ENCODE measurements around the gene THUMPD3.

The THUMPD3 gene

DNA sequence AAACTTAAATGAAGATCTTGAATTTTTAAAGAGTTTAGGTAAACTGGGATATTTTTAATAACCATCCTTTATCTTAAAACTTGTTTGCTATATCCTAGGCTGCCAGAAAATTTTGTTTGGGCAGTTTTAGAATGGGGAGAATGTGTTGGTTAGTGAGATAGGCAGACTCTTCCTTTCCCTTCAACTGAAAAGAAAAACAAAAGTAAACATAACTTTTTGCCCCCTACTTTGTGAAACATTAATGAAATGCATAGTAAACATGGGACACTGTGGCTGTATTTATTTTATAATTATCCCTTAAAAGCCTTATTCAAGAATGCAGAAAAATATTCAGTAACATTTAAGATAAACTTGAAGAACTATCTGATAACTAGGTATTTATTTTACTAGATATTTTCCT, 65.6 kb downstream of the THUMPD3 start:
- Histone ChIP-seq H3K9me3 (ENCODE audit: insufficient read depth, low read depth, low read length) (no peaks in the 10 kb centered on the region), H3K27ac (ENCODE audit: low read depth, low read length) (no peak overlapping the region), H3K4me3 (ENCODE audit: low read length) (no peak overlapping the region), H3K4me1 (ENCODE audit: insufficient read depth, low read length) (no peaks in the 10 kb centered on the region), H3K9ac (ENCODE audit: low read depth, low read length) (no peak overlapping the region), H3K27me3 (ENCODE audit: insufficient read depth, low read length) (no peaks in the 10 kb centered on the region), H3K36me3 (ENCODE audit: insufficient read depth, low read length) (peaks cover 98% of the 10 kb centered on the region)

DNA sequence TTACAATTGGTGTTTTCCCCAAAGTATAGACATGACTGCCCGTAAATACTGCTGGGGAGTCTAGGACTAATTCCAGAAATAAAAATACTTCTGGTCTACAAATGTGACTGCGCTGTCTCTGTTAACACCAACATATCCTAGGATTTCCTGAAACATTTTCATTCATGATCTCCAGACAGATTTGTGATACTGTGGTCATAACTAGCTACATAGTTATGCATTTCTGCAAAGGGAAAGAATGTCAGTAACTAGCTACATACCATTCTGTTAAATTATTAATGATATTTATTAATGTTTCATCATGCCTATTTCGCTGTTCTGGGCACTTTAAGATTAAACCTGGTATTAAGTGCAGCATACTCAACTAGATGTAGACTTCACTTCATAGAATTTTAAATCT, 67.9 kb downstream of the THUMPD3 start:
- H3K4me3 ChIP-seq (ENCODE audit: low read length): no peak overlapping the region
- no peak overlapping the region for H3K27ac ChIP-seq (ENCODE audit: low read depth, low read length)
- WGBS: 99% methylated on average over 3 of the region's 3 CpGs
- H3K36me3 ChIP-seq (ENCODE audit: insufficient read depth, low read length): peaks cover 100% of the 10 kb centered on the region
- no peaks in the 10 kb centered on the region for H3K4me1 ChIP-seq (ENCODE audit: insufficient read depth, low read length)
- H3K9me3 ChIP-seq (ENCODE audit: insufficient read depth, low read depth, low read length): no peaks in the 10 kb centered on the region
- no peak overlapping the region for H3K9ac ChIP-seq (ENCODE audit: low read depth, low read length)
- no peaks in the 10 kb centered on the region for H3K27me3 ChIP-seq (ENCODE audit: insufficient read depth, low read length)

DNA sequence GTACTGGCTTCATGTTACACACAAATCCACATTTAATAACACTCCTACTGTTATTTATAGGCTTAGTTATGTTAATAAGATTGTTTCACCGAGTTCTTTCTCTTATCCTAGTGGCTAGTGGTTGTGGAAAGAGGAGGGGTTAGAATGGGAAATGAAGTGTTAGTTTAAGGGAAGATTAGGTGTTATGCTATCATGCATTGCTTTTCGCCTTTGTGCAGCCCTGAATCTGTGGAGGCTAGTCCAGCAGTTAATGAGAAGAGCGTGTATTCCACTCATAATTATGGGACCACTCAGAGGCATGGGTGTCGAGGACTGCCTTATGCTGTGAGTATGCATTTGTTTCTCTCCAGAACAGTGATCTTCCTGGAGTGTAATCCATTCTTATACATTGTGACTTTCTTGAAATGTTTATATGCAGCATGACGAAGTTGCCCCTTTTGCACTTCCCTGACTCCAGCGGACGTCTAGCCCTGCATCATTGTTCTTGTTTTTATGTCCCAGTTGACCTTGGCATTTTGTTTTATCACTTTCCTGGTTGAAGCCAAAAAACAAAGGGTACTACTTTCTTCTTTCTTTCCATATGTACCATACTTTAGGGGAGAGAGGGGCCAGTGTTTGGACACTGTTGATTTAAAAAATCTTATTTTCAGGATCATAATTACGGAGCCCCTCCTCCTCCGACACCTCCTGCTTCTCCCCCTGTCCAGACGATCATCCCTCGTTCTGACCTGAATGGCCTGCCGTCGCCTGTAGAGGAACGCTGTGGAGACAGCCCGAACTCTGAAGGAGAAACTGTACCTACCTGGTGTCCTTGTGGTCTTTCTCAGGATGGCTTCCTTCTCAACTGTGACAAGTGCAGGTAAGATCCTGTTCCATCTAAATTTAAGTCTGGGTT, 71.0 kb downstream of the THUMPD3 start:
- no peaks in the 10 kb centered on the region for H3K27me3 ChIP-seq (ENCODE audit: insufficient read depth, low read length)
- H3K4me1 ChIP-seq (ENCODE audit: insufficient read depth, low read length): no peaks in the 10 kb centered on the region
- WGBS: 94% methylated on average over 15 of the region's 15 CpGs
- no peak overlapping the region for H3K27ac ChIP-seq (ENCODE audit: low read depth, low read length)
- H3K9me3 ChIP-seq (ENCODE audit: insufficient read depth, low read depth, low read length): no peaks in the 10 kb centered on the region
- peaks cover 99% of the 10 kb centered on the region for H3K36me3 ChIP-seq (ENCODE audit: insufficient read depth, low read length)
- H3K4me3 ChIP-seq (ENCODE audit: low read length): no peak overlapping the region
- no peak overlapping the region for H3K9ac ChIP-seq (ENCODE audit: low read depth, low read length)

DNA sequence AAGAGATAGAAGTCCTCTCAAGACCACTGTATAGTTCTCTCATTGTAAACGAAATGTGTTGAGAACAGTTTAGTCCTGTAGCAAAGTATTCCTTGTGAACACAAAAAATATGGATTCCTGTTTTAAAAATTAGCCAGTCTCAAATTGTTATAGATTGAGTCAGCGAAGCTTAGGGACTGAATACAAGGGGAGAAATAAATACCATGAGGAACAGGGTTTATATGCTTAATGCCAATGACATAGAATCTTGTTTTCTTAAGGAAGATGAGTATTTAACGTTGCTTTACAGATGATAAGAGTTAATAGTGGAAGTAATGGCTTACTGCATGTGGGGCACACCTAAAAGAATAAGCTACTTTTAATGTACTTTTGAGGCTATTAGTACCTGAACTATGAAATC, 72.5 kb downstream of the THUMPD3 start:
- WGBS: 98% methylated on average over 3 of the region's 3 CpGs
- Histone ChIP-seq H3K9me3 (ENCODE audit: insufficient read depth, low read depth, low read length) (no peaks in the 10 kb centered on the region), H3K4me1 (ENCODE audit: insufficient read depth, low read length) (no peaks in the 10 kb centered on the region), H3K36me3 (ENCODE audit: insufficient read depth, low read length) (peaks cover 99% of the 10 kb centered on the region), H3K4me3 (ENCODE audit: low read length) (no peak overlapping the region), H3K27me3 (ENCODE audit: insufficient read depth, low read length) (no peaks in the 10 kb centered on the region), H3K27ac (ENCODE audit: low read depth, low read length) (no peak overlapping the region), H3K9ac (ENCODE audit: low read depth, low read length) (no peak overlapping the region)

Data from HUES64 (cell line).